AG09319 (cell line): ENCODE measurements around the gene PSMA8.
"Not testable (repeated sequence)": the region's sequence is repeated elsewhere in the genome, so short reads cannot be mapped to it uniquely, and the experiment has no call there.

Experiments used
- DNase-seq: peaks from one replicate; pipeline ENCODE4 v3.0.0-alpha.2; 2010; ENCODE audit warnings: low read depth; ENCODE audit errors: extremely low read depth
- CTCF ChIP-seq: IDR thresholded peaks from 2 replicates; pipeline ENCODE4 v1.5.1; 2011; ENCODE audit warnings: low read depth, mild to moderate bottlenecking, inconsistent platforms, low read length, moderate library complexity

Gene PSMA8

GRCh38 chr18:26176134-26176533 is 42.5 kb downstream of the PSMA8 start:
- DNase-seq: no peak
- TF ChIP-seq CTCF: no peak

- TF ChIP-seq CTCF: no peak
- DNase-seq: no peak
These were observed 47.7 kb downstream of the PSMA8 start for GRCh38 chr18:26181343-26181826.

GRCh38 chr18:26183395-26184112 is 49.9 kb downstream of the PSMA8 start:
- TF ChIP-seq CTCF: no peak
- DNase-seq: no peak

GRCh38 chr18:26185267-26185666 is 51.6 kb downstream of the PSMA8 start:
- DNase-seq: no peak

GRCh38 chr18:26190506-26190905 is 56.8 kb downstream of the PSMA8 start:
- no peak for DNase-seq
- TF ChIP-seq CTCF: no peak

More at GRCh38 chr18:26185267-26185666, 51.6 kb downstream of the PSMA8 start:
- no peak for TF ChIP-seq CTCF

GRCh38 chr18:26192233-26192632 is 58.6 kb downstream of the PSMA8 start:
- DNase-seq: no peak
- no peak for TF ChIP-seq CTCF

GRCh38 chr18:26196605-26197004 is 62.9 kb downstream of the PSMA8 start:
- TF ChIP-seq CTCF: no peak
- no peak for DNase-seq

GRCh38 chr18:26202001-26202400 is 68.3 kb downstream of the PSMA8 start:
- DNase-seq: not testable (repeated sequence)
